Neural progenitor cell (in vitro differentiated cells): ENCODE measurements around the gene GMPR.

Experiments used
- EZH2 ChIP-seq: fragments of 200-600 bp; sonication (generic); IDR thresholded peaks from 2 replicates; pipeline ENCODE4 v1.6.1; 2017; ENCODE audit warnings: antibody characterized with exemption, mild to moderate bottlenecking, moderate library complexity
- TF ChIP-seq, protein P1 (sequence below): fragments of 200-600 bp; sonication (generic); IDR thresholded peaks from 2 replicates; pipeline ENCODE4 v1.5.1; 2017; ENCODE audit warnings: antibody characterized with exemption, mild to moderate bottlenecking

DNA sequence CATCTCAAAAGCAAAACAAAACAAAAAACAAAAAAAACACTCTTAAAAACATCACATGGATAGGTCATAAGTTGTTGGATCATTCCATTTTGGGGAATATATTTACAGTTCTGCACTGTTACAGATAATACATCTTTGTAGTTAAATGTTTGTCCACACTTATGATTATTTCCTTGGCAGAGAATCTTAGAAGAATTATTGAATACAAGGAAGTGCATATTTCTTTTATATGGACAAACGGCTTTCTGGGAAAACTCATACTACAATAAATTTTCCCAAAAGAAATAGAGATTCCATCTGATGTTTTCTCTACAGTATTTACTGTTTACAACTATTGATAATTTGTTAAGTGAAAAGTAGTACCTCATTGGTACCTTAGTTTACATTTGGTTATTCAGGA is 33.8 kb downstream of the GMPR start:
- TF ChIP-seq, protein P1, sequence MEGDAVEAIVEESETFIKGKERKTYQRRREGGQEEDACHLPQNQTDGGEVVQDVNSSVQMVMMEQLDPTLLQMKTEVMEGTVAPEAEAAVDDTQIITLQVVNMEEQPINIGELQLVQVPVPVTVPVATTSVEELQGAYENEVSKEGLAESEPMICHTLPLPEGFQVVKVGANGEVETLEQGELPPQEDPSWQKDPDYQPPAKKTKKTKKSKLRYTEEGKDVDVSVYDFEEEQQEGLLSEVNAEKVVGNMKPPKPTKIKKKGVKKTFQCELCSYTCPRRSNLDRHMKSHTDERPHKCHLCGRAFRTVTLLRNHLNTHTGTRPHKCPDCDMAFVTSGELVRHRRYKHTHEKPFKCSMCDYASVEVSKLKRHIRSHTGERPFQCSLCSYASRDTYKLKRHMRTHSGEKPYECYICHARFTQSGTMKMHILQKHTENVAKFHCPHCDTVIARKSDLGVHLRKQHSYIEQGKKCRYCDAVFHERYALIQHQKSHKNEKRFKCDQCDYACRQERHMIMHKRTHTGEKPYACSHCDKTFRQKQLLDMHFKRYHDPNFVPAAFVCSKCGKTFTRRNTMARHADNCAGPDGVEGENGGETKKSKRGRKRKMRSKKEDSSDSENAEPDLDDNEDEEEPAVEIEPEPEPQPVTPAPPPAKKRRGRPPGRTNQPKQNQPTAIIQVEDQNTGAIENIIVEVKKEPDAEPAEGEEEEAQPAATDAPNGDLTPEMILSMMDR = no peak
- TF ChIP-seq EZH2 = no peak
